ENCODE results near the gene ADRA2B.

- no peak for TF ChIP-seq CTCF (IDR thresholded peaks at IDR 0.05)
- no peak for TF ChIP-seq POLR2AphosphoS5 (IDR thresholded peaks at IDR 0.05)
Measured at GRCh38 chr2:96153991-96154431, 37.6 kb upstream of the ADRA2B start.
